GM21528 (cell line): Measurements from ENCODE around the gene FHL2.
A peak's percentile ranks its signal among the peaks of the same experiment; 100 is the strongest.

Experiments used
- ATAC-seq: cut with Tn5 transposase; IDR thresholded peaks from one replicate; pipeline ENCODE4 v1.9.1; 2021; ENCODE audit warnings: mild to moderate bottlenecking, moderate library complexity; ENCODE audit not compliant: unreplicated experiment, low FRiP score

FHL2 gene

DNA sequence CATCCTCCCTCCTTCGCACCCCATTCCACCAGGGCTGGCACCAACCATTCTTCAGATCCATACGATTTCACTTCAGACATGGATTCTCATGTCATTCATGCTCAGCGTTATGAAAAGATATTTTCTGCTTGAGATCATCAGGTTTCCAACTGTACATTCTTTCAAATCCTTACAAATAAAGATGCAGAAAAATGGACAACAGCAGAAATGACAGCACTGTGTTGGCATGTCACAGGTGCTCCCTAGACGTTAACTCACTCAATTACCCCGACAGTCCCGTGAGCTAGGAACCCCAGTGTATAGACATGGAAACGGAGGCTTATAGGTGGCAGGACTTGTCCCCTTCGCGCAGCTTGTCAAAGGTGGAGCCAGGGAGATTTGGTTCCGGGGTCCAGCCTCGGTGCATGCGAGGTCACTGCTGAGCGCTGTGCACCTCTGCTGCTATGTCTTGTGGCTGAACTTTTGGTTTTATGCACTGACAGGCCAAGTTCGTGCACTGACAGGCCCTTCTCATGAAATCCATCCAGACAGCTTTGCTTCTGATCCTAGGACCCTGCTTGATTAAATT is 17.7 kb downstream of the FHL2 start:
- ATAC-seq, result no peak

DNA sequence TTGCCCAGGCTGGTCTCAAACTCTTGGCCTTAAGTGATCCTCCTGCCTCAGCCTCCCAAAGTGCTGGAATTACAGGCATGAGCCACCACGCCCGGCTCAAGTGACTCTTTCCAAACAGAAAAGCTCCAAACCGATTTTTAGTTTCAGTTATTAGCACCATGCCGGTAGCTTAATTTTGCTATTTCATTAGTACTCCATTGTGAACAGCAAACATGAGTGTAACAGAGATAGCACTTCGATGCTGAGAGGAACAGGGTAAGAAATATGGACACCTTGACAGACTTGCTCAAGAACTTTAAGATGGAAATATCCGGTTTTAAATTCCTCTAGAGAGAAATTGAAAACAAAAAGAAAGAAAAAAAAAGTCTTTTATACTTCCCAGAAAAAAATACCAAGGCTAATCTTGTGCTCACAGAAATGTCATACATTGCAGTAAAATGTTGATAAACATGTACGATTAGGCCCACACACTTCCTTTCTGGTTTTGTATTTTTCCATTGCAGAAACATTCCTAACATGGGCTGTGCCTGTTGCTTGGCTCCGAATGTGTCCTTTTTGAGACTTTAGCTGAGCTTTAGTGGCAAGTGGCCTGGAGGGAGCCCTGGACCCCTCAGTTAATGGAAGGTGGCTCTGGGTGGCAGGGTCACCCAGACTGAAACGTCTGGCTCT is 18.3 kb downstream of the FHL2 start:
- no peak for ATAC-seq

DNA sequence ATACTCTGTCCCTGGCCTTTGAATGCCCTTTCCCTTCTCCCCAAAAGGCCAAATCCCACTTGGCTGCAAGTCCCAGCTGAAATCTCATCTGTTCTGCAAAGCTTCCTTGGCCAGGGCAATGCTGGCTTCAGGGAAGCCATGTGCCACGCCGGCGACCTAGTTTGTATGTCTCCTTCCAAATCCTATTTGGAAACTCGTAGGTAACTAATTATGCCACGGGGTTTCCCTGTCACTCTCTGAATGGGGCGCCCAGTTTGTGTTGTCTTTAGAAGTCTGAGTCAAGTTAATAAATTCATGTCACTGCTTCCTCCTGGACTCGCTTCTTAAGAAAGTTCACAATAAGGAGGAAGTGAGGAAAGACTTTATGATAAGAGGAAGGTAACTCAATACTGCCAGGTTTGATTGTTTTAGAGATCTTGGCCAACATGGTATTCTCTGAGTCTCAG is 19.1 kb downstream of the FHL2 start:
- ATAC-seq, result no peak

DNA sequence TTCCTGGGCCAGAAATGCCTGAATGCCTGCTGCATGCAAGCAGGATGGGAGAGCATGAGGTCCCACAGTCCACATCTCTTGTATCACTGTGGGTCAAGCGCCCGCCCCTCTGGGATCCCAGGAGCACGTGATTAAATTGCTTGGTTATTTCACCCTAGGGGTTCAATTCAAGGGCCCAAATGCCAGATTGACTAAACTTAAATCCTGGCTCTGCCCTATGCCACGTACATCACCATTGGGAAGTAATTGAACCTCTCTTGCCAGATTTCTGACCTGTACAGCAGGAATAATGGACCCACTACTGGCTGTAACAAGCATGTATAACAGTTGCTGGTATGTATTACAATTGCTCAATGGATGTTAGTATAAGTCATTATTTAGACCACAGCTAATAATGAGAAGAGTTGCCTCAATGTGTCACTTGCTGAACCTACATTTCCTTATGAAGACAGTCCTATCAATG is 19.9 kb downstream of the FHL2 start:
- no peak for ATAC-seq

DNA sequence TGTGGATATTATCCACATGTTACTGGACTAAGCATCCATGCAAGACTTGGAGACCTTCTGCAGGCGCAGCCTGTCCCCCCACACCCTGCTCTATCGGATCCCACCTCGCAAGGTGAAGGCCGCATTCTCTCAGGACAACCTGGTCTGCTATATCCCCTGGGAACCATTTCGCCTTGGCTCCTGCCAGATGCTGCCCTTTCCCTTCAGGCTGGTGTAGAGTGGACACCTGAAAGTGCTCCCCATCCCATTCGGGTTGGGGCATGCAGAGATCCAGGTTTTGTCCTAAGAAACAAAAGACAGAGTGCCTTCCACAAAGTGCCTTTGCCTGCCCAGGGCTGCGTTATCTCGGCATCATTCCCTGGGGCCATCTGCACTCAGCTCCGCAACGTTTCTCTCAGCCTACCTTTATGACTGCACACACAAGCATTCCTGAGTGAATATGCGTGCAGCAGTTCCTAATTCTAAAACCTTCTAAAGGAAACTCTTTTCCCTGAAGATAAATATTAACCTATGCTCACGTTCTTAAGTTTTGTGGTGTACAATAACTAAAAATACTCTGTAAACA is 20.5 kb downstream of the FHL2 start:
- no peak for ATAC-seq

DNA sequence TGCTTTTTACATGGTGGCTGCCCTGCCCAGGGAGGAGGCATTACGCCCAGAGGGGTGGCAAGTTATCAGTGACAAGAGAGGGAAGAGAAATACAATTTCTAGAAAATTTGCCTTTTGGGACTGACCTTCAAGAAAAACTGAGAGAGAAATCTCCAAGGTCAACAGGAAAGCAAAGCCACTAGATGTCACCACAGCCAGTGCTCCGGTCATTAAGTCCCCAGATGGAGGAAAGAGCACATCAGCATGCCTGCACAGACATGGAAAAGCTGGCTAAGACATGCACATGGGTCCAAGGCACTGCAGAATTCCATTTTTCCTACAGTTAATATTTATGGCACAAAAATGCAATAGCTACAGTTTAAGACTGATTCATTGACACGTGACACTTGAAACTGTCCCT is 21.0 kb downstream of the FHL2 start:
- ATAC-seq, result no peak

DNA sequence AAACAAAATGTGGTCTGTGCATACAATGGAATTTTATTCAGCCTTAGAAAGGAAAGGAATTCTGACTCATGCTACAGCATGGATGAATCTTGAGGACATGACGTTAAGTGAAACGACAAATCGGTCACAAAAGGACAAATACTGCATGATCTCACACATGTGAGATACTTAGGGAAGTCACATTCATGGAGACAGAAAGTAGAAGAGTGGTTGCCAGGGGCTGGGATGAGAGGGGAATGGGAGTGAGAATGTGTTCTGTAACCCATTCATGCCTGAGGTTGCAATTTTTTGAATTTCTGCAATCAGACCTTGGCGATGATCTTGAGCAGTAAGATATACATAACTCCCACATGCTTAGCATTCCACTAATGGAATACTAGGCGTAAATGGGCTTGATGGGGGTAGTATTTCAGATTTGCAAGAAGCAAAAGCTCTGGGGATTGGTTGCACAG is 22.0 kb downstream of the FHL2 start:
- ATAC-seq, result no peak

DNA sequence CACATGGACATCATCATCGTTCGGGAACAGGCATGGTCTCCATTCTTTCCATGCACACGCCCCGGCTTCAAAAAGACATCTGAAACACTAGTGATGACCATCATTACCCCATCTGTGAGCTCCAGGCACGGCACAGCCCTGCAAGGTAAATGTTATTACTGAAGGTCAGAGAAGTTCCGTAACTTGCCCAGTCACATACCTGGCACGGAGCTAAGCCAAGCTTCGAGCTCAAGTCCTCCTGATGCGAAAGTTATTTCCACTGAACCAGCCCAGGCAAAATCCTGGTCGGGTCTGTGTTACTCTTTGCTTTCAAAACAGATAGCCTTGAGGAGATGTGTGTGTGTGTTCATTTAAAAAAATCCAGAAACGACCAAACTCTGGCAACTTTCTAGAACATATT is 22.8 kb downstream of the FHL2 start:
- ATAC-seq, result no peak

DNA sequence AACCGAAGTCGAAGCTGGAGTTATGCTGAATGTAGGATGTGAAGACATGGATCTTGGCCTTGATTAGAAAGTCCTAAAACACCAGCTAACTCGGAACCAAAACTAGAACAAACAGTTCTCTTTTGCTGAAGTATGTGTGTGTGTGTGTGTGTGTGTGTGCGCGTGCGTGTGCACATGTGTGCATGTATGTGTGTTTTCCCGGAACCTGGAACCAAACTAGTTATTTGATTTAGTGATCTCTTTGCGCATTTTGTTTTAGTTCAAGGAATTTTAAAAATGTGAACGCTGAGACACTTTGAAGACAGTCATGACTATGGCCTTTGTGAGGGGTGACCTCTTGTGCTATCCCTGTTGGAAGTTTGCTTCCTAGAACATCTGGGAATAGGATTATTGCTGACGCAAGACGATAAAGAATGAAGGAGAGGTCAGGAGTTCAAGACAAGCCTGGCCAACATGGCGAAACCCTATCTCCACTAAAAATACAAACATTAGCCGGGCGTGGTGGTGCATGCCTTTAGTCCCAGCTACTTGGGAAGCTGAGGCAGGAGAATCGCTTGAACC is 23.8 kb downstream of the FHL2 start:
- no peak for ATAC-seq

DNA sequence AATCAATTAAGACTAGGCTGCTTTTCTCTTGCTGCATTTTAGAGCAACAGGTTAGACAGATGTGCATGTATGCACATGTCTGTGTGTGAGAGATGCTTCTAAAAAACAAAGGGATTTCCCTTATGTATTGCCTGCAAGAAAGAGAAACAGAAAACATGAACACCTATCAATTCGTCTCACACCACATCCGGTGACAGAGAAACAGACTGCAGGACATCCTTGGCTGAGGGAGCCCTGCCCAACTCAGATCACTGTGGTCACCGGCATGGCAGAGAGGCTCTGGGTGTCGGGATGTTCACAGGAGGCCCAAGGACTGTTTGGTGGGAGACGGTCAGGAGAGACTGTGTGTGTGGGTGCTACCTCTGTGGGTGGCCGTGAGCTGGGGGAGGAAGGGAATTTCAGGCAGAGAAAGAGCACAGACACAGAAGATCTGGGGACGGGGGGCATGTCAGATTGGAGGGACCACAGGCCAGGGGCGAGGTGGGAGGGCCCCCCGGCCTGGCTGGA is 24.9 kb downstream of the FHL2 start:
- ATAC-seq, result peak; percentile 64

DNA sequence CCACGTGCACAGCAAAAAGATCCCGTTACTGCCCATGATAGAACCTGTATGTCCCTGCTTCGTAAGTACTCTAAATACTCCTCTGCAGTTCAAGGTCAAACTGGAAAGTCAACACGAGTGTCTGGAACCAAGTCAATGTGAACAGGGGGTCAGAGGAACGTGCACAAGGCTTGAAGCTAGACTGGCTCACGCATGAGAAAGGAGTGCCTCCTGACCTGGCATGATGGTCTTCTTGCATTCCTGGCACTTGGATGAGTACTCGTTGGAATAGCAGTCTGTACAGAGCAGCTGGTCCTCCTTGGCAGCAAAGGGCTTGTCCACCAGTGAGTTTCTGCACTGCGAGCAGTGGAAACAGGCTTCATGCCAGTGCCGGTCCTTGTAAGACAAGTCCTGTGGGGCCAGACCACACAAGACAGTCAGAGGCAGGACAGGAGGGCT is 25.5 kb downstream of the FHL2 start:
- ATAC-seq, result no peak

DNA sequence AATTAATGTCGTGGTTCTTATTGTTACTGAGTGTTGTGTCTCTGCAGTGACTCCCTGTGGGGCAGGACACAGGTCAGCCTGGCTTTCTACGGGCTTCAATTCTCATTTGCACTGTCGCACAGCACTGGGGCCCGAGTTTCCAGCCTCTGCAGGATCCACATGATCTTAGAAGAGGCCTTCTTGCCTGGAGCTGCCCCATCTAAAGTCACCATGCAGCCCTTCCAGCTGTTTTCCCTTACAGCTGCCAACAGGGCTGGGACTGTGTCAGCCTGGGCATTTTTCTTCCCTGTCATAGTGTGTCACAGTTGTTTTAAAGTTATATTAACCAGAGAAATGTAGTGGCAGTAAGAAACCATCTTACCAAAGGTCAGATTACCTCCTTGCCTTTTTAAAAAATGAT is 27.0 kb downstream of the FHL2 start:
- no peak for ATAC-seq

DNA sequence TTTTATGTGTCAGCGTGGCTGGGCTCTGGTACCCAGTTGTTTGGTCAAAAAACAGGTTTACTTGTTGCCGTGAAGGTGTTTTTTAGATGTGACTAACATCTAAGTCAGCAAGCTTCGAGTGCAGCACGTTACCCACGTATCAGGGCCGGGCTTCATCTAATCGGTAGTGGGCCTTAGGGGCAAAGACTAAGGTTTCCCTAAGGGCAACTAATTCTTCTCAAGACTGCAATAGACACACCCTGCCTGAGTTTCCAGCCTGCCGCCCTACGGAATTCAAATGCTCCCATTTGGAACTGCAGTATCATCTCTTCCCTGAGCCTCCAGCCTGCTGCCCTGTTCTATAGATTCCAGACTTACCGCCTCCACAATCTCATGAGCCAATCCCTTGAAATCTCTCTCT is 27.7 kb downstream of the FHL2 start:
- ATAC-seq, result no peak

DNA sequence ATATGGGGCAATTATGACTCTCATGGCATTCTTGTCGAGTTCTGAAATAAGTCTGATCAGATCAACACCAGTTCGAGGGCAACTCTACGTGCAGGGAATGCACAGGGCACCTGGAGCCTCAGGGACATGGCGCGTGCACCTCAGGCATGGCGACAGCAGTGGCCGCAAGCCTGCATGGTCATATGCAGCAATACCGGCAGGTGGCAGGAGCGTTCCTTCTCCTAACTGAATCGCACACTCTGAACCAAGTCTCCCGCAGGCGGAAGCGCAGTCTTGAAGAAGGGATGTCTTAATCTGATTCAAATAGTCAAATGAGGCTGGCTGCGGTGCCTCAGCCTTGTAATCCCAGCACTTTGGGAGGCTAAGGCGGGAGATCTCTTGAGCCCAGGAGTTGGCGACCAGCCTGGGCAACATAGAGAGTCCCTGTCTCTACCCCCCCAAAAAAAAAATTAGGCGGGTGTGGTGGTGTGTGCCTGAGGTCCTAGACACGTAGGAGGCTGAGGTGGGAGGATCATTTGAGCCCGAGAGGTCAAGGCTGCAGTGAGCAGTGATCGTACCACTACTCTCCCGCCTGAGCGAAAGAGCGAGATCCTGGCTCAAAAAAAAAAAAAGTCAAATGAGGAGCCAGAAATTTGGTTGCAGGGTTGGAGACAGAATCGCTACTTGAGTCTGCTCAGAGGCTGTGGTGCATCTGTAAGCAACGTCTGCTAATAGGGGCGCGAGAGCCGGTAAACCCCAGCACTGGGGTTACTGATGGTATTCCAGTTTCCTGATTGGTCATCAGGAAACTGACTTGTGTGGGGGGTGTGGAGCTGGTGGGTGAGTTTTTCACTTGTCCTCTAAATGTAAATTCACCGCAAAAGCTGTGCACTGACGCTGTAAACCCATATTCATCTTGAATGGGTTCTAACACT is 28.8 kb downstream of the FHL2 start:
- ATAC-seq, result peak; percentile 93

DNA sequence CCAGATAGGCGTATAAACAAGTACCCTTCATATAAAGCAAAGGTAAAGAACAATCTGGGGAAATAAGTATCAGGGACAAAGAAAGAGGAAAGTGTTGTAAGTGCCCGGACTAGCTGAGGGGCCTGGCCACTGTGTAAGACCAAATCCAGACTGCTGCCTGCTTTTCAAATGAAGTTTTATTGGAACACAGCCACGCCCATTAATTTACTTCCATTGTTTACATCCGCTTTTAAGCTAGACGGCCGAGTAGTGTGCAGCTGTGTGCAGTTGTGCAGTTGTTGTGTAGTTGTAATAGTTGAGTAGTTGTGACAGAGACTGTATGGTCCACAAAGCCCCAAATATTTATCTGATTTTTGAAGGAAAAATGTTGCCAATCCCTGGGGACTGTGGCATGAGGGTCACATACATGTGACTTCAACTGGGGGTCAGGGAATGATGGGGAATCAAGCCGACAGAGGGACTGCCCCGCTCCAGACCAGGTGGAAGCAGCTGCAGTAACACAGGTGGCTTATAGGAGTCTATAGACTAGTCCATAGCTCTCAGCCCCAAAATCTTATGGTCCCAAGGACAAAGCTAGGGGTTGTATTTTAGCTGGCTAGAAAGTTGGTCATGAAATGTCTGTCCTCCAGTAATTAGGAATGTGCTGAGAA is 30.0 kb downstream of the FHL2 start:
- ATAC-seq, result no peak

DNA sequence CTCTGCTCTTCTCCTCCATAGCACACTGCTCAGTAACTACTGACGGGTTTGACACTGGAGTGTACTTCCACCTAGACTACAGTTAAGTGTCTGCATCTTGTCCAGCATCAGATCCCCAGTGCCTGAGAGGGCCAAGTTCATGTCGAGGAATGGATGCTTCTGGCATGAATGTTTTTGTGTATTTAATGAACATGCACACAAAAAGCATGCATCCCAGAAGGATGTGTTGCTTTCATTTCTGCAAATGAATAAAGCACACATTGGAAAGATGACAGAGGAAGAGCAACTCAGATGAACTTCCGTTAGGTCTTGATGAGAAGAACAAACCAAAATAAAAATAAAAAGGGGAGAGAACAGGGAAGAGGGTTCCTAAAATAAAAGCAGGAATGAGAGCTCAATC is 33.6 kb downstream of the FHL2 start:
- no peak for ATAC-seq

DNA sequence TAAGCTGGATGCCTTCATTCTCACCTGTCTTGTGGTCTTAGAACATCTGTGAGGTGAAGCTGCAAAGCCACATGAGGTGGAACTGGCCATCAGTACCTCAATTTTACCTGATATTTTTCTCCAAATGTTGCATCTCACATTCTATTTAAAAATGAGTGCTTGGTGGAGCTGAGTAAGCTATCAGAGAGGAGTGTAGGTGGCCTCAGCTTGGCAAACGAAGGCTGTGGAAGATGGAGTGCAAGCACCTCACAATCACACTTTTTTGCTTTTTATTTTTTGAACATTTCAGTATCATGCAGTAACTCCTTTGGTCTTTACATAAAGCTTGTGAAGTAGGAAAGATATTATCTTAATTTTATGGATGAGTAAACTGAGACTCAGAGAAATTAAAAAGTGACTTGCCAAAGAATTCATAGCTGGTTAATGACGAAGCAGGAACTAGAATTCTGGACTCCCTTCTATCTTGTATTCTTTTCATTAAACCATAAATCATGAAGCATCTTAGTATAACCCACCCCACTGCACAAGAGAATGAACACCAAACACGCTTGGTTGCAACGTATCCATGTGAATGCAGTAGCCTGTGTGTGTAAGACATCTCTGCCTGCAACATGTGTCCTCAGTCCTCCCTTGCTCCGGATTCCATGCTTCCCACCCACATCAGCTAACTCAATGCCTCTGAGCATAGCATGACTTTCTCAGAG is 34.3 kb downstream of the FHL2 start:
- ATAC-seq, result no peak

DNA sequence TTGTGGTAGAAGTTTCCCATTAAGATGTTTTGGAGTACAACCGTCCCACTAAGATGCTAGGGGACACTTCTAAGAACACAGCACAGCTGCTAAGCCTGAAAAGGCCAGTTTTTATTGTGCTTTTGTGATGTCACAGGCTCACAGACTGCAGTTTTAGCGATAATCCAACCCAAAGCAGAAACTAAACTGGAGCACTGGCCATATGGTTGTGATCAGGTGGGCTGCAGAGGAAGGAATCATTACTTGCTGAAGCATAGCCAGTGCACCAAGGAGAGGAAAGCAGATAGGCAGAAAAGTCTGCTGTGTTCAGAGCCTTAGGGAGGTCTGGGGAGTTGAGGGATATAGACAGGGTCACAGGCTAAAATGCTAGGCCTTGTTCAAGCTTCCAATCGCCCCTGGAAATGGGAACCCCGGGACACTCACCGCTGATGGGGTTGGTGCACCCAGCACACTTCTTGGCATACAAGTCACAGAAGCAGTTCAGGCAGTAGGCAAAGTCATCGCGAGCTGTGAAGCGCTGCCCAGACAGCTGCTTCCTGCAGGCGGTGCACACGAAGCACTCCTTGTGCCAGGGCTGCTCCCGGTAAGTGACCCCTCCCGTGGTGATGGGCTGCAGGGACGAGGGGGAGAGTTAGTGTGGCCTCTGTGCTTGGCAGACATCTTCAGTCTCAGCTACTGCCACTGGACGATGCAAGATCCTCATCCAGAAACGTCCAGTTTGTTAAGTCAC is 35.8 kb downstream of the FHL2 start:
- ATAC-seq, result no peak
